MCF 10A (cell line): Measurements from ENCODE around the gene P2RX1. TPM values are rescaled to one million over a fixed set of nuclear protein-coding genes. Genes with fewer than 3 reads are reported as not detected.
"Not testable (repeated sequence)": the region's sequence is repeated elsewhere in the genome, so short reads cannot be mapped to it uniquely, and the experiment has no call there.

Experiments used
- BruUV-seq: library from RNA; stranded (reverse); fragments of 400-500 nt; replicated peaks from 2 replicates; lab custom pipeline; 2021; lab: Mats Ljungman, UMichigan
- CTCF ChIA-PET: fragments of 300-600 bp; sonication (Branson Sonifier 250); formaldehyde crosslinking; extraction: SDS; loops from one replicate; lab custom pipeline; 2021; ENCODE audit warnings: antibody characterized with exemption, inconsistent platforms; lab: Yijun Ruan, JAX
- POLR2A ChIA-PET: fragments of 300-600, 350-650 bp; sonication (Branson Sonifier 250); formaldehyde crosslinking; extraction: SDS; loops from one replicate; lab custom pipeline; 2020; ENCODE audit warnings: antibody characterized with exemption, inconsistent platforms; lab: Yijun Ruan, JAX
- DNase-seq: peaks from one replicate; pipeline ENCODE4 v3.0.0-alpha.2; 2018; ENCODE audit not compliant: unreplicated experiment
- H3K27ac Mint-ChIP-seq: one replicate; pipeline ENCODE4 v1.8.0; 2022; ENCODE audit warnings: mild to moderate bottlenecking, low read depth, mixed read lengths; ENCODE audit not compliant: unreplicated experiment
- H3K27me3 Mint-ChIP-seq: one replicate; pipeline ENCODE4 v1.8.0; 2022; ENCODE audit warnings: mixed read lengths; ENCODE audit not compliant: insufficient read depth, unreplicated experiment
- H3K36me3 Mint-ChIP-seq: one replicate; pipeline ENCODE4 v1.8.0; 2022; ENCODE audit warnings: mild to moderate bottlenecking, moderate library complexity, mixed read lengths; ENCODE audit not compliant: insufficient read depth, unreplicated experiment
- H3K4me1 Mint-ChIP-seq: one replicate; pipeline ENCODE4 v1.8.0; 2022; ENCODE audit warnings: mixed read lengths; ENCODE audit not compliant: insufficient read depth, unreplicated experiment
- H3K4me3 Mint-ChIP-seq: one replicate; pipeline ENCODE4 v1.8.0; 2022; ENCODE audit warnings: mild to moderate bottlenecking, moderate library complexity, mixed read lengths; ENCODE audit not compliant: unreplicated experiment
- H3K9me3 Mint-ChIP-seq: one replicate; pipeline ENCODE4 v1.8.0; 2022; ENCODE audit warnings: mixed read lengths; ENCODE audit not compliant: unreplicated experiment
- CTCF ChIP-seq: fragments of 200-600 bp; IDR thresholded peaks from one replicate; pipeline ENCODE4 v1.8.0; 2022; ENCODE audit warnings: antibody characterized with exemption, mild to moderate bottlenecking; ENCODE audit not compliant: unreplicated experiment
- intact Hi-C: fragments of 100-400 bp; cut with micrococcal nuclease; formaldehyde crosslinking; loops from 2 replicates; pipeline ENCODE4 v1.14.1; 2022
- total RNA-seq: library from RNA; stranded (reverse); gene quantifications from 2 replicates; pipeline ENCODE4 v1.2.3, GENCODE V29; 2022

The P2RX1 gene
- total RNA-seq, 1 experiment from 2014 or later: not detected

GRCh38 chr17:3860939-3861700, 55.1 kb downstream of the P2RX1 start:
- intact Hi-C loops: loop anchor here (5.0 kb wide), 1 partner anchor 216 kb away; no protein-coding TSS in a partner anchor
- H3K9me3 Mint-ChIP-seq: no peaks in the 10 kb centered on the region
- no peak overlapping the region for H3K27ac Mint-ChIP-seq
- H3K4me3 Mint-ChIP-seq: no peak overlapping the region
- H3K36me3 Mint-ChIP-seq: peaks cover 5% of the 10 kb centered on the region
- CTCF ChIA-PET: interaction anchor here (0.7 to 1.9 kb wide), 3 partner anchors 15 to 44 kb away, joined by 3 to 12 read pairs (median 3); no protein-coding TSS in a partner anchor
- DNase-seq: no peak
- H3K4me1 Mint-ChIP-seq: no peaks in the 10 kb centered on the region
- no peaks in the 10 kb centered on the region for H3K27me3 Mint-ChIP-seq
- POLR2A ChIA-PET: interaction anchor here (0.6 kb wide), 1 partner anchor 214 kb away, joined by 3 read pairs; no protein-coding TSS in a partner anchor
- TF ChIP-seq CTCF: no peak
- BruUV-seq: no TSS peak

- Mint-ChIP-seq H3K36me3 (no peaks in the 10 kb centered on the region), H3K27ac (no peak overlapping the region), H3K27me3 (no peaks in the 10 kb centered on the region), H3K9me3 (no peaks in the 10 kb centered on the region), H3K4me3 (no peak overlapping the region), H3K4me1 (no peaks in the 10 kb centered on the region)
- no peak for TF ChIP-seq CTCF
- intact Hi-C loops: loop anchor here (5.0 kb wide), 1 partner anchor 217 kb away; no protein-coding TSS in a partner anchor
- no peak for DNase-seq
- CTCF ChIA-PET: interaction anchor here (0.6 to 0.9 kb wide), 2 partner anchors 54 to 1083 kb away, joined by 3 read pairs; no protein-coding TSS in a partner anchor
- BruUV-seq: no TSS peak
- POLR2A ChIA-PET: interaction anchor here (0.7 kb wide), 1 partner anchor 68 kb away, joined by 3 read pairs; no protein-coding TSS in a partner anchor
Observed at GRCh38 chr17:3859940-3860339, 56.3 kb downstream of the P2RX1 start.

- Mint-ChIP-seq H3K27ac (no peak overlapping the region), H3K36me3 (no peaks in the 10 kb centered on the region), H3K4me1 (no peaks in the 10 kb centered on the region), H3K4me3 (no peak overlapping the region), H3K9me3 (no peaks in the 10 kb centered on the region), H3K27me3 (peaks cover 3% of the 10 kb centered on the region)
- no TSS peak for BruUV-seq
- CTCF ChIA-PET: interaction anchor here (0.6 to 2.0 kb wide), 5 partner anchors 11 to 1474 kb away, joined by 3 to 8 read pairs (median 4); partner anchors contain the start of gene NCBP3
- intact Hi-C loops: no loop called here
- no peak for TF ChIP-seq CTCF
- POLR2A ChIA-PET: no interaction called here
- DNase-seq: no peak
Observed at GRCh38 chr17:3857261-3858105, 58.8 kb downstream of the P2RX1 start.

GRCh38 chr17:3854204-3854603, 62.1 kb downstream of the P2RX1 start:
- not testable (repeated sequence) for BruUV-seq
- peaks cover 19% of the 10 kb centered on the region for H3K27me3 Mint-ChIP-seq

More at GRCh38 chr17:3854204-3854603, 62.1 kb downstream of the P2RX1 start:
- DNase-seq, H3K9me3 Mint-ChIP-seq, H3K27ac Mint-ChIP-seq, POLR2A ChIA-PET, CTCF ChIA-PET, intact Hi-C loops, H3K4me3 Mint-ChIP-seq, H3K36me3 Mint-ChIP-seq, H3K4me1 Mint-ChIP-seq: not testable (repeated sequence)
